HepG2 (cell line): ENCODE measurements around the gene STARD13. TPM values are rescaled to one million over a fixed set of nuclear protein-coding genes. Genes with fewer than 3 reads are reported as not detected.

Experiments
- ATAC-seq: fragments of 200-7000 bp; cut with Tn5 transposase; 3 replicates; pipeline ENCODE4 v1.9.1; 2020; ENCODE audit warnings: mild to moderate bottlenecking, moderate library complexity
- BruUV-seq: library from RNA; stranded (reverse); fragments of 400-500 nt; replicated peaks from 2 replicates; lab custom pipeline; 2021; lab: Mats Ljungman, UMichigan
- CTCF ChIA-PET: fragments of 300-600 bp; formaldehyde crosslinking; extraction: SDS; loops from one replicate; lab custom pipeline; 2021; ENCODE audit warnings: low total read pairs, inconsistent platforms, low intra/inter-chr PET ratio; lab: Yijun Ruan, JAX
- POLR2A ChIA-PET: fragments of 350-600 bp; sonication (Branson Sonifier 250); formaldehyde crosslinking; loops from one replicate; lab custom pipeline; 2020; ENCODE audit warnings: antibody characterized with exemption, inconsistent platforms; lab: Yijun Ruan, JAX
- DNase-seq: peaks from one replicate; pipeline ENCODE4 v3.0.0-alpha.2; 2015; ENCODE audit warnings: low spot score
- FAIRE-seq: peaks from 3 replicates; lab custom pipeline; 2011; peaks lifted over from hg19 to GRCh38; lab: Jason Lieb, UNC
- H2AFZ ChIP-seq: one replicate; pipeline ENCODE4 v1.6.1; 2011; ENCODE audit warnings: low read length, inconsistent platforms
- H3K27ac ChIP-seq: fragments of 300-600 bp; 3 replicates; pipeline ENCODE4 v1.8.0; 2011; ENCODE audit warnings: mixed run types, mild to moderate bottlenecking, mixed read lengths, low read length, inconsistent platforms; ENCODE audit not compliant: insufficient read depth; ENCODE audit errors: extremely low read length
- H3K27me3 ChIP-seq, 2 experiments: fragments of 200-600 bp in 1 of 2; 2 replicates in 1 of 2; 3 replicates in 1 of 2; pipeline versions ENCODE4 v1.6.0 to v1.8.0; 2011; ENCODE audit warnings: low read length in 2 of 2, mild to moderate bottlenecking in 2 of 2, moderate library complexity in 2 of 2, inconsistent platforms in 1 of 2; ENCODE audit not compliant: insufficient read depth in 2 of 2, control insufficient read depth in 1 of 2
- H3K36me3 ChIP-seq, 2 experiments: fragments of 200-600 bp in 1 of 2; replicated peaks in 1 of 2; 2 replicates in 1 of 2; 3 replicates in 1 of 2; pipeline versions ENCODE4 v1.5.1 to v1.8.0; 2011; ENCODE audit warnings: low read length in 2 of 2, inconsistent platforms in 1 of 2; ENCODE audit not compliant: insufficient read depth in 2 of 2, control insufficient read depth in 1 of 2
- H3K4me1 ChIP-seq: 2 replicates; pipeline ENCODE4 v1.5.1; 2012; ENCODE audit warnings: low read length, inconsistent platforms; ENCODE audit not compliant: insufficient read depth
- H3K4me2 ChIP-seq: 2 replicates; pipeline ENCODE4 v1.6.0; 2011; ENCODE audit warnings: low read depth, low read length, inconsistent platforms
- H3K4me3 ChIP-seq, 3 experiments: fragments of 200-600 bp in 1 of 3; sonication (generic), shearing (Covaris generic) in 1 of 3; replicated peaks in 1 of 3; 2 replicates each; pipeline ENCODE4 v1.5.1; 2011 to 2016; ENCODE audit warnings: low read length in 3 of 3, inconsistent platforms in 2 of 3, low read depth in 2 of 3, mild to moderate bottlenecking in 2 of 3, control low read depth in 1 of 3, mixed read lengths in 1 of 3; ENCODE audit not compliant: insufficient read depth in 1 of 3
- H3K79me2 ChIP-seq: one replicate; pipeline ENCODE4 v1.6.1; 2011; ENCODE audit warnings: low read length, inconsistent platforms; ENCODE audit not compliant: insufficient read depth
- H3K9ac ChIP-seq: 2 replicates; pipeline ENCODE4 v1.6.0; 2011; ENCODE audit warnings: mild to moderate bottlenecking, low read depth, low read length, inconsistent platforms; ENCODE audit not compliant: insufficient read depth
- H3K9me3 ChIP-seq: 2 replicates; pipeline ENCODE4 v1.5.1; 2012; ENCODE audit warnings: mild to moderate bottlenecking, low read length
- H4K20me1 ChIP-seq: 2 replicates; pipeline ENCODE4 v1.6.0; 2011; ENCODE audit warnings: inconsistent platforms, mild to moderate bottlenecking, low read length, moderate library complexity; ENCODE audit not compliant: insufficient read depth
- MBD4 ChIP-seq: IDR thresholded peaks from 2 replicates; pipeline ENCODE4 v1.6.1; 2012; ENCODE audit warnings: low read length, inconsistent platforms, borderline replicate concordance
- NR3C1 ChIP-seq: sonication (generic); formaldehyde crosslinking; IDR thresholded peaks from 2 replicates; pipeline ENCODE4 v1.4.0; 2020; ENCODE audit warnings: missing genetic modification reagents
- SRF ChIP-seq: IDR thresholded peaks from 2 replicates; pipeline ENCODE4 v1.6.1; 2011; ENCODE audit warnings: mild to moderate bottlenecking, low read depth, low read length, moderate library complexity
- SRSF4 ChIP-seq: fragments of 200-400 bp; formaldehyde crosslinking; IDR thresholded peaks from one replicate; pipeline ENCODE4 v1.6.1; 2018; ENCODE audit warnings: mild to moderate bottlenecking, low read depth, low read length, moderate library complexity; ENCODE audit not compliant: poor library complexity, severe bottlenecking
- ZNF234 ChIP-seq: sonication (generic); formaldehyde crosslinking; conservative IDR thresholded peaks from 2 replicates; pipeline ENCODE4 v1.5.1; 2020; ENCODE audit warnings: mild to moderate bottlenecking, missing genetic modification reagents
- ZNF546 ChIP-seq: sonication (generic); formaldehyde crosslinking; conservative IDR thresholded peaks from 2 replicates; pipeline ENCODE4 v1.8.1; 2023; ENCODE audit warnings: mild to moderate bottlenecking, missing genetic modification reagents
- ZNF557 ChIP-seq: sonication (generic); formaldehyde crosslinking; IDR thresholded peaks from 2 replicates; pipeline ENCODE4 v1.4.0; 2020; ENCODE audit warnings: missing genetic modification reagents
- ZNF766 ChIP-seq: sonication (generic); formaldehyde crosslinking; IDR thresholded peaks from 2 replicates; pipeline ENCODE4 v1.5.0; 2020; ENCODE audit warnings: missing genetic modification reagents, borderline replicate concordance
- ZNF850 ChIP-seq: sonication (generic); formaldehyde crosslinking; conservative IDR thresholded peaks from 2 replicates; pipeline ENCODE4 v1.9.0; 2021; ENCODE audit warnings: mild to moderate bottlenecking, missing genetic modification reagents
- WGBS: methylation state at CpG from one replicate; pipeline ENCODE4 v1.1.6; 2017; ENCODE audit warnings: low lambda C conversion rate; 5-methylcytosine and 5-hydroxymethylcytosine counted together
- in situ Hi-C: cut with HindIII; loops from 2 replicates; pipeline ENCODE4 v1.10.0; 2017; ENCODE audit warnings: low pct_unique_long_range_greater_than_20kb; ENCODE audit not compliant: extremely low pct_ligation_motif_present
- intact Hi-C: fragments of 100-400 bp; cut with micrococcal nuclease; formaldehyde crosslinking; loops from one replicate; pipeline ENCODE4 v1.10.0; 2022; ENCODE audit not compliant: unreplicated experiment
- polyA plus RNA-seq, 8 experiments: library from polyadenylated mRNA; depleted of rRNA in 3 of 8; stranded (reverse) in 7 of 8; unstranded in 1 of 8; fragments of >200 nt; fragmentation: Illumina TruSeq in 4 of 8; extraction: Trizol in 4 of 8; gene quantifications; 2 replicates each; pipeline versions ENCODE4 v1.2.1 to v1.2.3, GENCODE V29; 2011 to 2016; ENCODE audit warnings: low read depth in 4 of 8, missing spikeins in 1 of 8, mixed read lengths in 1 of 8; ENCODE audit not compliant: insufficient read depth in 1 of 8
- total RNA-seq, 5 experiments: library from RNA; depleted of rRNA; stranded (reverse); fragments of >200 nt; fragmentation: Illumina TruSeq; extraction: Trizol; gene quantifications; 2 replicates each; pipeline ENCODE4 v1.2.3, GENCODE V29; 2016; ENCODE audit warnings: low read depth in 1 of 5
- TF ChIP-seq, protein P1 (sequence below): sonication (generic); formaldehyde crosslinking; IDR thresholded peaks from 2 replicates; pipeline ENCODE4 v1.9.0; 2021; ENCODE audit warnings: missing genetic modification reagents, mild to moderate bottlenecking, borderline replicate concordance
- TF ChIP-seq, protein P2 (sequence below): sonication (generic); formaldehyde crosslinking; IDR thresholded peaks from 2 replicates; pipeline ENCODE4 v1.8.1; 2022; ENCODE audit warnings: mild to moderate bottlenecking, missing genetic modification reagents

STARD13 gene
- total and polyA plus RNA-seq, 2 of the 13 experiments (the other 11 are each of a cell fraction or from before 2014, with no cell fraction given): 12.8 to 14.3 TPM

DNA sequence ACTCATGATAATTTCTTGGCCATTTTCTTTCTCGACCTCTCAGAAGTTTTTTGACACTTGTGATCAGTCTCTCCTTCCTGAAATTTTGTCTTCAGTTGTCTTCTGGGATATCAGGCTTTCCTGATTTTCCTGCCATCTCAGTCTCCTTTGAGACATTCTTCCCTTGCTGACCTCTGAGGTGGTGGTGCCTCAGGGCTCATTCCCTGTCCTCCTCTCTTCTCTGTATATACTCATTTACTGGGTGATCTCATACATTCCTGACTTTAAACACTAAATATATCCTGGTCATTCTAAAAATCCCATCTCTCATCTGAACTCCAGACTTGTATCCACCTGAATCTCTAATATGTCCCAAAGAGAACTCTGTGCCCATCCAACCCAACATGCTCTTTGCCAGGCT is 31.3 kb upstream of the STARD13 start:
- Histone ChIP-seq H3K4me1 (no peaks in the 10 kb centered on the region), H3K27me3 (no peaks in the 10 kb centered on the region), H3K4me3 (no peak overlapping the region), H3K9ac (no peak overlapping the region), H2AFZ (no peak overlapping the region), H3K36me3 (no peaks in the 10 kb centered on the region), H3K4me2 (no peak overlapping the region), H3K9me3 (no peaks in the 10 kb centered on the region), H3K79me2 (no peaks in the 10 kb centered on the region), H3K27ac (no peak overlapping the region), H4K20me1 (no peaks in the 10 kb centered on the region)
- TF ChIP-seq, protein P1, sequence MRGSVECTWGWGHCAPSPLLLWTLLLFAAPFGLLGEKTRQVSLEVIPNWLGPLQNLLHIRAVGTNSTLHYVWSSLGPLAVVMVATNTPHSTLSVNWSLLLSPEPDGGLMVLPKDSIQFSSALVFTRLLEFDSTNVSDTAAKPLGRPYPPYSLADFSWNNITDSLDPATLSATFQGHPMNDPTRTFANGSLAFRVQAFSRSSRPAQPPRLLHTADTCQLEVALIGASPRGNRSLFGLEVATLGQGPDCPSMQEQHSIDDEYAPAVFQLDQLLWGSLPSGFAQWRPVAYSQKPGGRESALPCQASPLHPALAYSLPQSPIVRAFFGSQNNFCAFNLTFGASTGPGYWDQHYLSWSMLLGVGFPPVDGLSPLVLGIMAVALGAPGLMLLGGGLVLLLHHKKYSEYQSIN (CRISPR knock-in tag): no peak
- TF ChIP-seq MBD4: no peak
- TF ChIP-seq ZNF234 (CRISPR knock-in tag): no peak
- no peak for TF ChIP-seq ZNF766
- BruUV-seq: no TSS peak
- ATAC-seq (no peak), DNase-seq (no peak), FAIRE-seq (no peak)
- ChIA-PET POLR2A (no interaction called here), CTCF (no interaction called here)
- intact Hi-C loops (no loop called here), in situ Hi-C loops (no loop called here)
- WGBS: 87% methylated on average over 1 of the region's 1 CpG

DNA sequence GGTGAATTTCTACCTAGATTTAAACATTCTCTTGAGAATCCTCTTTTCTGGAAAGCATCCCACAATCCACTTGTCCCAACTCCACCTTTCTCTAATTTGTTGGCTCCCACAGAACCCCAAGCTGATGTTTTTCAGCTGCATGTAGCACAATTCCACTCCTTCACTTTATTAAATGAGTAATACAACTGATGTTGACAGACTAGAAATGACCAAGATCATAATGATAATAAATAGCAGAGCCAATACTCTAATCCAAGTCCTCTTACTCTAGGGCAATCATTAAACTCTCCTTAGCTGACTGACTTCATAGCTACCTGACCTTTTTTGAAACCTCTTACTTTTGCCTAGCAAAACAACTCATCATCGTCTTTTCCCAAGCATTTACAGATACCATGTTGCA is 27.9 kb upstream of the STARD13 start:
- ChIA-PET POLR2A (no interaction called here), CTCF (no interaction called here)
- DNase-seq (no peak), ATAC-seq (no peak), FAIRE-seq (no peak)
- Histone ChIP-seq H3K27me3 (no peaks in the 10 kb centered on the region), H2AFZ (no peak overlapping the region), H3K4me3 (no peak overlapping the region), H3K79me2 (no peaks in the 10 kb centered on the region), H3K27ac (no peak overlapping the region), H3K9me3 (no peaks in the 10 kb centered on the region), H3K4me1 (no peaks in the 10 kb centered on the region), H3K9ac (no peak overlapping the region), H3K36me3 (no peaks in the 10 kb centered on the region), H3K4me2 (no peak overlapping the region), H4K20me1 (no peaks in the 10 kb centered on the region)
- no TSS peak for BruUV-seq
- TF ChIP-seq ZNF850 (CRISPR knock-in tag) (no peak), SRF (no peak), ZNF557 (CRISPR knock-in tag) (no peak), ZNF546 (CRISPR knock-in tag) (no peak), SRSF4 (no peak), NR3C1 (no peak)
- TF ChIP-seq, protein P2, sequence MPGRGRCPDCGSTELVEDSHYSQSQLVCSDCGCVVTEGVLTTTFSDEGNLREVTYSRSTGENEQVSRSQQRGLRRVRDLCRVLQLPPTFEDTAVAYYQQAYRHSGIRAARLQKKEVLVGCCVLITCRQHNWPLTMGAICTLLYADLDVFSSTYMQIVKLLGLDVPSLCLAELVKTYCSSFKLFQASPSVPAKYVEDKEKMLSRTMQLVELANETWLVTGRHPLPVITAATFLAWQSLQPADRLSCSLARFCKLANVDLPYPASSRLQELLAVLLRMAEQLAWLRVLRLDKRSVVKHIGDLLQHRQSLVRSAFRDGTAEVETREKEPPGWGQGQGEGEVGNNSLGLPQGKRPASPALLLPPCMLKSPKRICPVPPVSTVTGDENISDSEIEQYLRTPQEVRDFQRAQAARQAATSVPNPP (CRISPR knock-in tag): no peak
- in situ Hi-C loops: loop anchor here (5.0 kb wide), 1 partner anchor 49 kb away; no protein-coding TSS in a partner anchor
- intact Hi-C loops: loop anchor here (2.0 kb wide), 1 partner anchor 85 kb away; no protein-coding TSS in a partner anchor
- 94% methylated on average over 1 of the region's 1 CpG for WGBS
